Measurements from ENCODE around the gene CCDC188.

GRCh38 chr22:20151276-20151588, 377 bp upstream of the CCDC188 start:
- TF ChIP-seq CTCF (IDR thresholded peaks at IDR 0.05) = no peak
- no peak for TF ChIP-seq REST (IDR thresholded peaks at IDR 0.05; ENCODE audit: insufficient read depth in 1 of 2, low read depth in 2 of 2, low read length in 1 of 2)
- TF ChIP-seq POLR2AphosphoS5 (IDR thresholded peaks at IDR 0.05; ENCODE audit: low read depth, low read length) = no peak
